Measurements from ENCODE around the gene MLH1. TPM values are rescaled to one million over a fixed set of nuclear protein-coding genes. Genes with fewer than 3 reads are reported as not detected.
A peak's percentile ranks its signal among the peaks of the same experiment; 100 is the strongest.

The MLH1 gene
- total and polyA plus RNA-seq, 4 donors, result 43.9 to 59.3 (median 53.9) TPM

GRCh38 chr3:36992806-36993325 lies 452 bp upstream of the MLH1 start, which contains the start of gene EPM2AIP1:
EPM2AIP1 (minus strand) TSS chr3:36993131; CDS start chr3:36993077, 54 bp downstream.
- DNase-seq (ENCODE audit: low read depth in 4 of 6, low spot score in 6 of 6), result no peak
- H3K9me3 ChIP-seq (ENCODE audit: control insufficient read depth, insufficient read depth, low read length), result no peaks in the 10 kb centered on the region
- 0% methylated on average over 48 of the region's 48 CpGs for WGBS (ENCODE audit: insufficient coverage)
- H3K4me1 ChIP-seq (ENCODE audit: control insufficient read depth, insufficient read depth, low read length), result peaks cover 2% of the 10 kb centered on the region
- H3K4me3 ChIP-seq (ENCODE audit: low read depth, low read length), result peak within 1 kb of the TSS; percentile 98
- H3K27ac ChIP-seq (ENCODE audit: low read depth, low read length), result peak within 1 kb of the TSS; percentile 100
- no peaks in the 10 kb centered on the region for H3K27me3 ChIP-seq (ENCODE audit: control insufficient read depth, insufficient read depth, low read length)
- peaks cover 21% of the 10 kb centered on the region for H3K36me3 ChIP-seq (ENCODE audit: control insufficient read depth, insufficient read depth, low read length)

- no peak overlapping the region for H3K4me3 ChIP-seq (ENCODE audit: low read depth, low read length)
- H3K4me1 ChIP-seq (ENCODE audit: control insufficient read depth, insufficient read depth, low read length), result no peaks in the 10 kb centered on the region
- H3K27ac ChIP-seq (ENCODE audit: low read depth, low read length), result no peak overlapping the region
- 94% methylated on average over 2 of the region's 2 CpGs for WGBS (ENCODE audit: insufficient coverage)
- DNase-seq (ENCODE audit: low read depth in 4 of 6, low spot score in 6 of 6), result no peak
- no peaks in the 10 kb centered on the region for H3K9me3 ChIP-seq (ENCODE audit: control insufficient read depth, insufficient read depth, low read length)
- H3K36me3 ChIP-seq (ENCODE audit: control insufficient read depth, insufficient read depth, low read length), result peaks cover 44% of the 10 kb centered on the region
- H3K27me3 ChIP-seq (ENCODE audit: control insufficient read depth, insufficient read depth, low read length), result no peaks in the 10 kb centered on the region
These were observed 21.3 kb downstream of the MLH1 start for GRCh38 chr3:37014620-37015019.

GRCh38 chr3:37015642-37016041 lies 22.3 kb downstream of the MLH1 start:
- no peak overlapping the region for H3K27ac ChIP-seq (ENCODE audit: low read depth, low read length)
- H3K4me3 ChIP-seq (ENCODE audit: low read depth, low read length), result no peak overlapping the region
- DNase-seq (ENCODE audit: low read depth in 4 of 6, low spot score in 6 of 6), result no peak
- H3K4me1 ChIP-seq (ENCODE audit: control insufficient read depth, insufficient read depth, low read length), result no peaks in the 10 kb centered on the region
- peaks cover 45% of the 10 kb centered on the region for H3K36me3 ChIP-seq (ENCODE audit: control insufficient read depth, insufficient read depth, low read length)
- H3K9me3 ChIP-seq (ENCODE audit: control insufficient read depth, insufficient read depth, low read length), result no peaks in the 10 kb centered on the region
- 73% methylated on average over 4 of the region's 5 CpGs for WGBS (ENCODE audit: insufficient coverage)
- H3K27me3 ChIP-seq (ENCODE audit: control insufficient read depth, insufficient read depth, low read length), result no peaks in the 10 kb centered on the region

GRCh38 chr3:37016903-37017302 lies 23.6 kb downstream of the MLH1 start:
- Histone ChIP-seq H3K27ac (ENCODE audit: low read depth, low read length) (no peak overlapping the region), H3K27me3 (ENCODE audit: control insufficient read depth, insufficient read depth, low read length) (no peaks in the 10 kb centered on the region), H3K36me3 (ENCODE audit: control insufficient read depth, insufficient read depth, low read length) (peaks cover 47% of the 10 kb centered on the region), H3K9me3 (ENCODE audit: control insufficient read depth, insufficient read depth, low read length) (no peaks in the 10 kb centered on the region), H3K4me3 (ENCODE audit: low read depth, low read length) (no peak overlapping the region), H3K4me1 (ENCODE audit: control insufficient read depth, insufficient read depth, low read length) (no peaks in the 10 kb centered on the region)
- no peak for DNase-seq (ENCODE audit: low read depth in 4 of 6, low spot score in 6 of 6)
- WGBS (ENCODE audit: insufficient coverage), result no CpG with 5 or more reads among the region's 8 CpGs

GRCh38 chr3:37017683-37018082 lies 24.4 kb downstream of the MLH1 start:
- WGBS (ENCODE audit: insufficient coverage), result 100% methylated on average over 1 of the region's 3 CpGs
- no peak for DNase-seq (ENCODE audit: low read depth in 4 of 6, low spot score in 6 of 6)

GRCh38 chr3:37024092-37024491 lies 30.8 kb downstream of the MLH1 start:
- WGBS (ENCODE audit: insufficient coverage), result no CpG with 5 or more reads among the region's 2 CpGs
- H3K9me3 ChIP-seq (ENCODE audit: control insufficient read depth, insufficient read depth, low read length), result peaks cover 2% of the 10 kb centered on the region
- H3K4me3 ChIP-seq (ENCODE audit: low read depth, low read length), result no peak overlapping the region
- H3K27ac ChIP-seq (ENCODE audit: low read depth, low read length), result no peak overlapping the region
- H3K36me3 ChIP-seq (ENCODE audit: control insufficient read depth, insufficient read depth, low read length), result peaks cover 60% of the 10 kb centered on the region
- no peak for DNase-seq (ENCODE audit: low read depth in 4 of 6, low spot score in 6 of 6)
- H3K27me3 ChIP-seq (ENCODE audit: control insufficient read depth, insufficient read depth, low read length), result no peaks in the 10 kb centered on the region
- H3K4me1 ChIP-seq (ENCODE audit: control insufficient read depth, insufficient read depth, low read length), result no peaks in the 10 kb centered on the region

More at GRCh38 chr3:37017683-37018082, 24.4 kb downstream of the MLH1 start:
- H3K4me1 ChIP-seq (ENCODE audit: control insufficient read depth, insufficient read depth, low read length), result no peaks in the 10 kb centered on the region
- no peak overlapping the region for H3K4me3 ChIP-seq (ENCODE audit: low read depth, low read length)
- no peaks in the 10 kb centered on the region for H3K27me3 ChIP-seq (ENCODE audit: control insufficient read depth, insufficient read depth, low read length)
- no peak overlapping the region for H3K27ac ChIP-seq (ENCODE audit: low read depth, low read length)
- no peaks in the 10 kb centered on the region for H3K9me3 ChIP-seq (ENCODE audit: control insufficient read depth, insufficient read depth, low read length)
- peaks cover 55% of the 10 kb centered on the region for H3K36me3 ChIP-seq (ENCODE audit: control insufficient read depth, insufficient read depth, low read length)

GRCh38 chr3:37024820-37025405 lies 31.6 kb downstream of the MLH1 start:
- Histone ChIP-seq H3K4me1 (ENCODE audit: control insufficient read depth, insufficient read depth, low read length) (no peaks in the 10 kb centered on the region), H3K27ac (ENCODE audit: low read depth, low read length) (no peak overlapping the region), H3K36me3 (ENCODE audit: control insufficient read depth, insufficient read depth, low read length) (peaks cover 58% of the 10 kb centered on the region), H3K9me3 (ENCODE audit: control insufficient read depth, insufficient read depth, low read length) (peaks cover 2% of the 10 kb centered on the region), H3K4me3 (ENCODE audit: low read depth, low read length) (no peak overlapping the region), H3K27me3 (ENCODE audit: control insufficient read depth, insufficient read depth, low read length) (no peaks in the 10 kb centered on the region)
- 100% methylated on average over 1 of the region's 3 CpGs for WGBS (ENCODE audit: insufficient coverage)
- DNase-seq (ENCODE audit: low read depth in 4 of 6, low spot score in 6 of 6), result no peak

- no peak for DNase-seq (ENCODE audit: low read depth in 4 of 6, low spot score in 6 of 6)
- Histone ChIP-seq H3K27ac (ENCODE audit: low read depth, low read length) (no peak overlapping the region), H3K4me3 (ENCODE audit: low read depth, low read length) (no peak overlapping the region), H3K4me1 (ENCODE audit: control insufficient read depth, insufficient read depth, low read length) (no peaks in the 10 kb centered on the region), H3K36me3 (ENCODE audit: control insufficient read depth, insufficient read depth, low read length) (peaks cover 55% of the 10 kb centered on the region), H3K9me3 (ENCODE audit: control insufficient read depth, insufficient read depth, low read length) (peaks cover 2% of the 10 kb centered on the region), H3K27me3 (ENCODE audit: control insufficient read depth, insufficient read depth, low read length) (no peaks in the 10 kb centered on the region)
- WGBS (ENCODE audit: insufficient coverage), result 100% methylated on average over 3 of the region's 3 CpGs
These were observed 32.4 kb downstream of the MLH1 start for GRCh38 chr3:37025561-37026335.

GRCh38 chr3:37026851-37027250 lies 33.5 kb downstream of the MLH1 start:
- Histone ChIP-seq H3K4me1 (ENCODE audit: control insufficient read depth, insufficient read depth, low read length) (no peaks in the 10 kb centered on the region), H3K27ac (ENCODE audit: low read depth, low read length) (no peak overlapping the region), H3K4me3 (ENCODE audit: low read depth, low read length) (no peak overlapping the region), H3K36me3 (ENCODE audit: control insufficient read depth, insufficient read depth, low read length) (peaks cover 52% of the 10 kb centered on the region), H3K27me3 (ENCODE audit: control insufficient read depth, insufficient read depth, low read length) (no peaks in the 10 kb centered on the region), H3K9me3 (ENCODE audit: control insufficient read depth, insufficient read depth, low read length) (peaks cover 2% of the 10 kb centered on the region)
- DNase-seq (ENCODE audit: low read depth in 4 of 6, low spot score in 6 of 6), result no peak
- 97% methylated on average over 5 of the region's 5 CpGs for WGBS (ENCODE audit: insufficient coverage)

Data from spinal cord (tissue), 10 donors.